ENCODE measurements around the gene MIOX. TPM values are rescaled to one million over a fixed set of nuclear protein-coding genes. Genes with fewer than 3 reads are reported as not detected.

The MIOX gene
- total RNA-seq, 4 donors from 2014 or later = not detected

- Histone ChIP-seq H3K4me3 (peak overlapping the region; percentile 91), H3K36me3 (peaks cover 50% of the 10 kb centered on the region), H3K27me3 (no peaks in the 10 kb centered on the region), H3K9me3 (no peaks in the 10 kb centered on the region), H3K27ac (no peak overlapping the region), H3K4me1 (peaks cover 41% of the 10 kb centered on the region)
- no peak for TF ChIP-seq POLR2A (IDR thresholded peaks at IDR 0.05)
- TF ChIP-seq EP300 (IDR thresholded peaks at IDR 0.05) = no peak
- TF ChIP-seq POLR2AphosphoS5 (IDR thresholded peaks at IDR 0.05) = no peak
- no peak for DNase-seq (ENCODE audit: low spot score in 2 of 2)
- WGBS = 59% methylated on average over 4 of the region's 25 CpGs
Measured at GRCh38 chr22:50523806-50524675, 37.4 kb downstream of the MIOX start.

- no peaks in the 10 kb centered on the region for H3K9me3 ChIP-seq
- TF ChIP-seq POLR2A (IDR thresholded peaks at IDR 0.05) (no peak), CTCF (IDR thresholded peaks at IDR 0.05) (no peak), POLR2AphosphoS5 (IDR thresholded peaks at IDR 0.05) (no peak), EP300 (IDR thresholded peaks at IDR 0.05) (no peak)
- H3K27ac ChIP-seq = peak overlapping the region; percentile 96
- DNase-seq (ENCODE audit: low spot score in 2 of 2) = peak in 1 of 2 donors; percentile 85
- H3K27me3 ChIP-seq = no peaks in the 10 kb centered on the region
- peaks cover 47% of the 10 kb centered on the region for H3K4me1 ChIP-seq
- WGBS = under 1% methylated on average over 15 of the region's 19 CpGs
- H3K4me3 ChIP-seq = peak overlapping the region; percentile 91
- H3K36me3 ChIP-seq = peaks cover 44% of the 10 kb centered on the region
Measured at GRCh38 chr22:50524676-50525103, 38.0 kb downstream of the MIOX start.

DNA sequence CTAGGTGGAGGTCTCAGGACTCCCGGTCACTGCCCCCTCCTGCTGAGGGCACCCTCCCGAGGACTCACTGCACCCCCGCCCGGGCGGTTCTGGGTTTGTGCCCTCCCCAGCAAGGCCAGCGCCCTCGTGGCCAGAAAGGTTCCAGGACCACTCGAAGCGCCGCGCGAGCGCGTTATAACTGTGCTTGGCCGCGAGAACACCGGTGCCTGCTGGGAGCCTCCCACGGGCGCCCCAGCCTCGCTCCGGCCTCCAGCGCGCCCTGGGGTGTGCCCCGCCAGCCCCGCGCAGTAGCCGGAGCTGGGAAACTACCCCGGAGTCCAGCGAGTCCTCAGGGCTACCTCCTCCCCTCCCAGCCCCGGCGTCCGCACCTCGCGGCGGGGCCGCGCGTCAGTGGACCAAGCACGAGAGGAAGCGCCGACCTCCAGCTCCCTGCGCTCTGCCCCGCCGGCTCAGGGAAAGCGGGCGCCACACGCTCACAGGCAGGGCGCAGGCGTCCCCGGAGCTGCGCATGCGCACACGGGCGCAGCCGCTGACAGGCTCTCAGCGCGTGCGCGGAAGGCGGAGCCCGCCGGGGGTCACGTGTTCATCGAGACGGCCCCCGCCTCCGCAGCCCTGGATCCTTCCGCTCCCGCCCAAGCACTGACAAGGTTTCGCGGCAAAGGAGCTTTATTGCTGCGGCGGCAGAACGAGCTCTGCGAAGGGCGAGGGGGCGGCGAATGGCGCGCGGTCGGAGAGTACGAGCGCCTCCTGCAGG is 38.6 kb downstream of the MIOX start, which contains the start of gene SCO2:
Gene SCO2, minus strand, starts transcription at position 495 of the 754 bp plus-strand sequence. CDS start 1,187 bp downstream, outside the sequence.
- Histone ChIP-seq H3K4me3 (peak within 1 kb of the TSS; percentile 91), H3K36me3 (peaks cover 38% of the 10 kb centered on the region), H3K4me1 (peaks cover 53% of the 10 kb centered on the region), H3K27me3 (no peaks in the 10 kb centered on the region), H3K27ac (peak within 1 kb of the TSS; percentile 96), H3K9me3 (no peaks in the 10 kb centered on the region)
- TF ChIP-seq POLR2AphosphoS5 (IDR thresholded peaks at IDR 0.05) = peak in 2 of 3 donors; percentile 86 to 94
- TF ChIP-seq EP300 (IDR thresholded peaks at IDR 0.05) = no peak
- peak in 1 of 2 donors; percentile 64 for TF ChIP-seq POLR2A (IDR thresholded peaks at IDR 0.05)
- TF ChIP-seq CTCF (IDR thresholded peaks at IDR 0.05) = peak in 1 of 2 donors; percentile 62
- DNase-seq (ENCODE audit: low spot score in 2 of 2) = peak; percentile 97 to 98
- 0% methylated on average over 4 of the region's 84 CpGs for WGBS

DNA sequence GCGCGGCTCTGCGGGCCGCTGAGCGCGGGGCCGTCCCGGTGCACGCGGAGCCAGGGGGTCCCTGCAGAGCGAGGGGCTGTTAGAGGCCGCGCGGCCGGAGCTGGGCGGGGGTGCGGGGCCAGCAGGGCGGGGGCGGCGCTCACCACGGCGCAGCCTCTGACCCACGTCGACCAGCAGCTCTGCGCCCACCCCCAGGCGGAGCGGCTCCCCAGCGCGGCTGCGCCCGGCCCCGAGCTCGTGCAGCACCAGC is 39.1 kb downstream of the MIOX start:
- TF ChIP-seq POLR2A (IDR thresholded peaks at IDR 0.05) (no peak), POLR2AphosphoS5 (IDR thresholded peaks at IDR 0.05) (no peak), EP300 (IDR thresholded peaks at IDR 0.05) (no peak), CTCF (IDR thresholded peaks at IDR 0.05) (no peak)
- no CpG with 5 or more reads among the region's 33 CpGs for WGBS

DNA sequence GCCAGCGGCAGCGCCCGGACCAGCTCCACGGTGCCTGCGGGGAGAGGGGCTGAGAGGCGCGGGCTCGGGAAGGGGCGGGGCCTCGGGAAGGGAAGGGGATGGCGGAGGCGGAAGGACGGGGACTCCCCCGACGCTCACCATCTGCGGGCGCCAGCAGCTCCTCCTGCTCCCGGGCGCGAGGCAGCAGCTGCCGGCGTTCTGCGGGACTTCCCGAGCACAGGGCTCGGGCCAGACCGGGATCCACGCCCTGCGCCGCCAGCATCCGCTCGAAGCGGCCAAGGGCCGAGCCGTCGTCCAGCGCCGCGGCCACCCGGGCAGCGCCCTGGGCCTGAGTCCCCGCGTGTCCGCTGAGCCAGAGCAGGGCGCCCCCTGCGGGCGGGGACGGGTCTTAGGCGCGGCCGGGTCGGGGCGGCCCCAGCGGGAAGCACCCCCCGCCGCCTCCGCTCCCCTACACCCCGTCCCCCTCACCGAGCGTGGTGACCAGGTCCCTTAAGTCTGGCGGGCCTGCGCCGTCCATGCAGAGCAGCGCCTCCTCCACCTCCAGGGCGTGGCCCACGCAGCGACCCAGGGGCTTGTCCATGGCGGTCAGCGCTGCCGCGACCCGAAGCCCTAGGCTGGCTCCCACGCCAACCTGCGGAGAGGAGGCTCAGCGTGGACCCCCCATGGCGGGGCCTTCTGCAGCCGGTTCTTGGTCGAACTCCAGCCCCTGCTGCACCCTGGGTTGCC is 39.6 kb downstream of the MIOX start:
- peak in 1 of 2 donors; percentile 92 for DNase-seq (ENCODE audit: low spot score in 2 of 2)
- H3K36me3 ChIP-seq = peaks cover 28% of the 10 kb centered on the region
- TF ChIP-seq CTCF (IDR thresholded peaks at IDR 0.05) = peak; percentile 32 to 81
- TF ChIP-seq EP300 (IDR thresholded peaks at IDR 0.05) = no peak
- peak in 1 of 2 donors; percentile 20 for TF ChIP-seq POLR2A (IDR thresholded peaks at IDR 0.05)
- no peaks in the 10 kb centered on the region for H3K9me3 ChIP-seq
- under 1% methylated on average over 14 of the region's 77 CpGs for WGBS
- H3K27me3 ChIP-seq = no peaks in the 10 kb centered on the region
- H3K4me3 ChIP-seq = peak overlapping the region; percentile 91
- H3K27ac ChIP-seq = peak overlapping the region; percentile 96
- peaks cover 63% of the 10 kb centered on the region for H3K4me1 ChIP-seq

More for the DNA sequence above, 39.1 kb downstream of the MIOX start:
- peak in 1 of 2 donors; percentile 91 for DNase-seq (ENCODE audit: low spot score in 2 of 2)
- no peaks in the 10 kb centered on the region for H3K27me3 ChIP-seq
- H3K27ac ChIP-seq = peak overlapping the region; percentile 96
- peaks cover 33% of the 10 kb centered on the region for H3K36me3 ChIP-seq
- no peaks in the 10 kb centered on the region for H3K9me3 ChIP-seq
- peaks cover 58% of the 10 kb centered on the region for H3K4me1 ChIP-seq
- peak overlapping the region; percentile 91 for H3K4me3 ChIP-seq

Data from suprapubic skin (tissue), 4 donors.